ENCODE results near the gene ACOD1. TPM values are rescaled to one million over a fixed set of nuclear protein-coding genes. Genes with fewer than 3 reads are reported as not detected.

Gene ACOD1
- polyA plus RNA-seq, 1 of the 3 experiments (the other 2 are of a cell fraction) = not detected

DNA sequence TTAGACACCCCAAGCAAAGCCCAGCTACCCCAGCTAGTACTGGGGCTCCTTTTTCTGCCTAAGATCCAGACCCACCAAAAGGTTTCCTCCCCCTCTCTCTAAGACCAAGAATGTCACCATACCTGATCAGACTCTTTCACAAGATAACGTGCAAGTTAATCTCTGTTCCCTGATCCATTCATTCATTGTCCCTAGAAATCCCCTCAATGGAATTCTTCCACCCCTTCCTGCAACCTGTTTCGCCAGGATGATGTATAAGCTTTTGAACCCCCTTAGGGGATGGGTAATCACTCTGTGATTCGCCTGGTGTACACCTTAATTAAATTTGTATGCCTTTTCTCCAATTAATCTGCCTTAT, 26.3 kb downstream of the ACOD1 start:
- WGBS (ENCODE audit: low lambda C conversion rate) = 35% methylated on average over 3 of the region's 3 CpGs
- Histone ChIP-seq H3K4me1 (ENCODE audit: control insufficient read depth in 1 of 2, insufficient read depth in 2 of 2, low read depth in 1 of 2, low read length in 1 of 2) (peaks cover 0 to 5% of the 10 kb centered on the region in 2 experiments; a peak in 1 of 4 replicates), H3K9me2 (no peaks in the 10 kb centered on the region), H3K4me2 (no peak overlapping the region), H3K27ac (ENCODE audit: low read depth in 2 of 2, low read length in 1 of 2) (no peak overlapping the region), H3K36me3 (replicated peaks in 1 of 2; ENCODE audit: control insufficient read depth in 1 of 2, insufficient read depth in 2 of 2, low read length in 1 of 2) (no peaks in the 10 kb centered on the region), H3F3A (replicated peaks; ENCODE audit: insufficient read depth) (no peaks in the 10 kb centered on the region), H3K79me2 (ENCODE audit: insufficient read depth) (no peaks in the 10 kb centered on the region), H3K27me3 (ENCODE audit: insufficient read depth) (no peaks in the 10 kb centered on the region), H3K9ac (no peak overlapping the region), H4K20me1 (ENCODE audit: insufficient read depth) (no peaks in the 10 kb centered on the region), H2AFZ (ENCODE audit: low read depth) (no peak overlapping the region), H3K4me3 (ENCODE audit: low read depth in 2 of 2, low read length in 1 of 2) (no peak overlapping the region), H3K9me3 (no peaks in the 10 kb centered on the region)
- CTCF ChIA-PET = interaction anchor here (0.9 to 1.2 kb wide), 2 partner anchors 89 to 957 kb away, joined by 3 read pairs; no protein-coding TSS in a partner anchor
- DNase-seq = no peak
- TF ChIP-seq RAD21 (IDR thresholded peaks at IDR 0.05; ENCODE audit: low read length) (no peak), NRF1 (IDR thresholded peaks at IDR 0.05; ENCODE audit: low read depth, low read length) (no peak), JUND (IDR thresholded peaks at IDR 0.05) (no peak), EP300 (IDR thresholded peaks at IDR 0.05; ENCODE audit: borderline replicate concordance in 1 of 2, low read depth in 1 of 2, low read length in 1 of 2) (no peak), YY1 (IDR thresholded peaks at IDR 0.05; ENCODE audit: low read depth) (no peak), TEAD4 (IDR thresholded peaks at IDR 0.05; ENCODE audit: borderline replicate concordance, insufficient read depth) (no peak), SMC3 (IDR thresholded peaks at IDR 0.05; ENCODE audit: low read depth, low read length) (no peak), EZH2phosphoT487 (IDR thresholded peaks at IDR 0.05; ENCODE audit: borderline replicate concordance, low read depth) (no peak), FOSL2 (IDR thresholded peaks at IDR 0.05; ENCODE audit: borderline replicate concordance, low read depth) (no peak), CHD2 (IDR thresholded peaks at IDR 0.05; ENCODE audit: low read length, partially characterized antibody) (no peak), ELF1 (IDR thresholded peaks at IDR 0.05) (no peak), SIN3A (IDR thresholded peaks at IDR 0.05; ENCODE audit: borderline replicate concordance, low read depth, low read length) (no peak), GATA2 (CRISPR knock-in tag; IDR thresholded peaks at IDR 0.05) (no peak), RXRA (IDR thresholded peaks at IDR 0.05; ENCODE audit: borderline replicate concordance, low read depth) (no peak), GABPA (IDR thresholded peaks at IDR 0.05; ENCODE audit: low read depth) (no peak)
- TF ChIP-seq, protein P1, sequence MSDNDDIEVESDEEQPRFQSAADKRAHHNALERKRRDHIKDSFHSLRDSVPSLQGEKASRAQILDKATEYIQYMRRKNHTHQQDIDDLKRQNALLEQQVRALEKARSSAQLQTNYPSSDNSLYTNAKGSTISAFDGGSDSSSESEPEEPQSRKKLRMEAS (IDR thresholded peaks at IDR 0.05; ENCODE audit: low read depth) = no peak
- TF ChIP-seq, protein P2, sequence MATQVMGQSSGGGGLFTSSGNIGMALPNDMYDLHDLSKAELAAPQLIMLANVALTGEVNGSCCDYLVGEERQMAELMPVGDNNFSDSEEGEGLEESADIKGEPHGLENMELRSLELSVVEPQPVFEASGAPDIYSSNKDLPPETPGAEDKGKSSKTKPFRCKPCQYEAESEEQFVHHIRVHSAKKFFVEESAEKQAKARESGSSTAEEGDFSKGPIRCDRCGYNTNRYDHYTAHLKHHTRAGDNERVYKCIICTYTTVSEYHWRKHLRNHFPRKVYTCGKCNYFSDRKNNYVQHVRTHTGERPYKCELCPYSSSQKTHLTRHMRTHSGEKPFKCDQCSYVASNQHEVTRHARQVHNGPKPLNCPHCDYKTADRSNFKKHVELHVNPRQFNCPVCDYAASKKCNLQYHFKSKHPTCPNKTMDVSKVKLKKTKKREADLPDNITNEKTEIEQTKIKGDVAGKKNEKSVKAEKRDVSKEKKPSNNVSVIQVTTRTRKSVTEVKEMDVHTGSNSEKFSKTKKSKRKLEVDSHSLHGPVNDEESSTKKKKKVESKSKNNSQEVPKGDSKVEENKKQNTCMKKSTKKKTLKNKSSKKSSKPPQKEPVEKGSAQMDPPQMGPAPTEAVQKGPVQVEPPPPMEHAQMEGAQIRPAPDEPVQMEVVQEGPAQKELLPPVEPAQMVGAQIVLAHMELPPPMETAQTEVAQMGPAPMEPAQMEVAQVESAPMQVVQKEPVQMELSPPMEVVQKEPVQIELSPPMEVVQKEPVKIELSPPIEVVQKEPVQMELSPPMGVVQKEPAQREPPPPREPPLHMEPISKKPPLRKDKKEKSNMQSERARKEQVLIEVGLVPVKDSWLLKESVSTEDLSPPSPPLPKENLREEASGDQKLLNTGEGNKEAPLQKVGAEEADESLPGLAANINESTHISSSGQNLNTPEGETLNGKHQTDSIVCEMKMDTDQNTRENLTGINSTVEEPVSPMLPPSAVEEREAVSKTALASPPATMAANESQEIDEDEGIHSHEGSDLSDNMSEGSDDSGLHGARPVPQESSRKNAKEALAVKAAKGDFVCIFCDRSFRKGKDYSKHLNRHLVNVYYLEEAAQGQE (IDR thresholded peaks at IDR 0.05; ENCODE audit: low read depth, low read length) = no peak
- TF ChIP-seq, protein P3, sequence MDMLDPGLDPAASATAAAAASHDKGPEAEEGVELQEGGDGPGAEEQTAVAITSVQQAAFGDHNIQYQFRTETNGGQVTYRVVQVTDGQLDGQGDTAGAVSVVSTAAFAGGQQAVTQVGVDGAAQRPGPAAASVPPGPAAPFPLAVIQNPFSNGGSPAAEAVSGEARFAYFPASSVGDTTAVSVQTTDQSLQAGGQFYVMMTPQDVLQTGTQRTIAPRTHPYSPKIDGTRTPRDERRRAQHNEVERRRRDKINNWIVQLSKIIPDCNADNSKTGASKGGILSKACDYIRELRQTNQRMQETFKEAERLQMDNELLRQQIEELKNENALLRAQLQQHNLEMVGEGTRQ (IDR thresholded peaks at IDR 0.05; ENCODE audit: borderline replicate concordance, low read depth, low read length) = no peak
- TF ChIP-seq, protein P4, sequence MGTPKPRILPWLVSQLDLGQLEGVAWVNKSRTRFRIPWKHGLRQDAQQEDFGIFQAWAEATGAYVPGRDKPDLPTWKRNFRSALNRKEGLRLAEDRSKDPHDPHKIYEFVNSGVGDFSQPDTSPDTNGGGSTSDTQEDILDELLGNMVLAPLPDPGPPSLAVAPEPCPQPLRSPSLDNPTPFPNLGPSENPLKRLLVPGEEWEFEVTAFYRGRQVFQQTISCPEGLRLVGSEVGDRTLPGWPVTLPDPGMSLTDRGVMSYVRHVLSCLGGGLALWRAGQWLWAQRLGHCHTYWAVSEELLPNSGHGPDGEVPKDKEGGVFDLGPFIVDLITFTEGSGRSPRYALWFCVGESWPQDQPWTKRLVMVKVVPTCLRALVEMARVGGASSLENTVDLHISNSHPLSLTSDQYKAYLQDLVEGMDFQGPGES (IDR thresholded peaks at IDR 0.05; ENCODE audit: low read depth, low read length) = no peak
- TF ChIP-seq, protein P5, sequence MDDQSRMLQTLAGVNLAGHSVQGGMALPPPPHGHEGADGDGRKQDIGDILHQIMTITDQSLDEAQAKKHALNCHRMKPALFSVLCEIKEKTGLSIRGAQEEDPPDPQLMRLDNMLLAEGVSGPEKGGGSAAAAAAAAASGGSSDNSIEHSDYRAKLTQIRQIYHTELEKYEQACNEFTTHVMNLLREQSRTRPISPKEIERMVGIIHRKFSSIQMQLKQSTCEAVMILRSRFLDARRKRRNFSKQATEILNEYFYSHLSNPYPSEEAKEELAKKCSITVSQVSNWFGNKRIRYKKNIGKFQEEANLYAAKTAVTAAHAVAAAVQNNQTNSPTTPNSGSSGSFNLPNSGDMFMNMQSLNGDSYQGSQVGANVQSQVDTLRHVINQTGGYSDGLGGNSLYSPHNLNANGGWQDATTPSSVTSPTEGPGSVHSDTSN (IDR thresholded peaks at IDR 0.05) = no peak
- POLR2A ChIA-PET = no interaction called here
